Peyer's patch (tissue), 4 donors: ENCODE measurements around the gene GNE. TPM values are rescaled to one million over a fixed set of nuclear protein-coding genes. Genes with fewer than 3 reads are reported as not detected.
A peak's percentile ranks its signal among the peaks of the same experiment; 100 is the strongest.

Experiments
- DNase-seq, 3 donors: peaks; one replicate each; pipeline ENCODE4 v3.0.0-alpha.2; 2017 to 2019
- H3K27ac ChIP-seq, 4 donors: fragments of 200-600 bp; sonication (generic); one replicate each; pipeline ENCODE4 v1.5.1; 2016 to 2019
- H3K27me3 ChIP-seq, 2 donors: fragments of 200-600 bp; sonication (generic); one replicate each; pipeline ENCODE4 v1.5.1; 2019
- H3K36me3 ChIP-seq, 3 donors: fragments of 200-600 bp; sonication (generic); one replicate each; pipeline ENCODE4 v1.5.1; 2016 to 2019
- H3K4me1 ChIP-seq, 4 donors: fragments of 200-600 bp; sonication (generic); one replicate each; pipeline ENCODE4 v1.5.1; 2016 to 2019
- H3K4me3 ChIP-seq, 4 donors: fragments of 200-600 bp; sonication (generic); 1 replicate in 3 of 4; 2 replicates in 1 of 4; pipeline ENCODE4 v1.5.1; 2016 to 2019; ENCODE audit warnings: mild to moderate bottlenecking in 1 of 4
- H3K9me3 ChIP-seq, 4 donors: fragments of 200-600 bp; sonication (generic); one replicate each; pipeline ENCODE4 v1.5.1; 2016 to 2019; ENCODE audit warnings: mild to moderate bottlenecking in 1 of 4
- POLR2A ChIP-seq, 2 donors: fragments of 450-650 bp; IDR thresholded peaks; one replicate each; pipeline ENCODE4 v1.5.1; 2017; ENCODE audit warnings: antibody characterized with exemption in 2 of 2, mild to moderate bottlenecking in 2 of 2, moderate library complexity in 2 of 2
- total RNA-seq, 4 donors: library from RNA; depleted of rRNA; stranded (reverse); fragments of >200 nt; gene quantifications; one replicate each; pipeline ENCODE4 v1.1.0, GENCODE V29; 2016
- TF ChIP-seq, protein P1 (sequence below), 6 experiments: fragments of 450-650 bp in 4 of 6; fragments of 200-600 bp in 2 of 6; sonication (generic) in 1 of 6; IDR thresholded peaks; one replicate each; pipeline ENCODE4 v1.5.1; 2017 to 2019; ENCODE audit warnings: antibody characterized with exemption in 6 of 6, mild to moderate bottlenecking in 3 of 6, moderate library complexity in 1 of 6

The GNE gene
- total RNA-seq, 4 donors from 2014 or later: 18.4 to 47.0 (median 23.5) TPM

DNA sequence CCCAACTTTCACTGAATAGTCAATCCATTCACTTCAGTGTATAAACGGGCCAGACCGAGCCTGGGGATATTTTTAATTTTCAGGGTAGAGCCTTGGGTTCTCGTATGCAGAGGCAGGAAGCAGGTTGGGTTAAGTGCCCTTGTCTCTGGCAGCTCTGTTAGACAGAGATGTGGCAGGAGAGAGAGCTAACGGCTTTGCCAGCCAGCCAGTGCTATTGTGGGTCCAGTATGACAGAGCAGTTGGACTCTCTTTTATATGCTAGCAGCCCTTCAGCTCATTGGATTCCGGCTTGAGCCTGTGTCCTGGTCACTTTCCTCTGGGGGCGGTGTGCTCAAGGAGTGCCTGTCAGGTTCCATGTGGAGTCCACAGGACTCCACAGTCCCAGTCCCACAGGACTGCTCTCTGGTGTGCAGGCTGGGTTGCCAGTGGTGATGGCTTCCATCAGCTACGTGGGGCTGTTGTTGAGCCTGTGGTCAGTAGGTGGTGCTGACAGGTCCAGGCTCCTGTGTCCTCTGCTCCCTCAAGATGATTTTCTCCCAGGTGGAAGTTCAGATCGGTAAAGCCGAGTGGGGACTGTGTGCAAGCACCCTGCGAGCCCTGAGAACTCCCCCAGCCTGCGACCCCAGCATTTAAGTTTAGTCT lies 53.2 kb downstream of the GNE start:
- Histone ChIP-seq H3K4me3 (no peak overlapping the region), H3K27ac (no peak overlapping the region), H3K4me1 (no peaks in the 10 kb centered on the region), H3K36me3 (peaks cover 4 to 99% (median 4%) of the 10 kb centered on the region in 3 donors), H3K27me3 (no peaks in the 10 kb centered on the region), H3K9me3 (no peaks in the 10 kb centered on the region)
- no peak for DNase-seq
- TF ChIP-seq, protein P1, sequence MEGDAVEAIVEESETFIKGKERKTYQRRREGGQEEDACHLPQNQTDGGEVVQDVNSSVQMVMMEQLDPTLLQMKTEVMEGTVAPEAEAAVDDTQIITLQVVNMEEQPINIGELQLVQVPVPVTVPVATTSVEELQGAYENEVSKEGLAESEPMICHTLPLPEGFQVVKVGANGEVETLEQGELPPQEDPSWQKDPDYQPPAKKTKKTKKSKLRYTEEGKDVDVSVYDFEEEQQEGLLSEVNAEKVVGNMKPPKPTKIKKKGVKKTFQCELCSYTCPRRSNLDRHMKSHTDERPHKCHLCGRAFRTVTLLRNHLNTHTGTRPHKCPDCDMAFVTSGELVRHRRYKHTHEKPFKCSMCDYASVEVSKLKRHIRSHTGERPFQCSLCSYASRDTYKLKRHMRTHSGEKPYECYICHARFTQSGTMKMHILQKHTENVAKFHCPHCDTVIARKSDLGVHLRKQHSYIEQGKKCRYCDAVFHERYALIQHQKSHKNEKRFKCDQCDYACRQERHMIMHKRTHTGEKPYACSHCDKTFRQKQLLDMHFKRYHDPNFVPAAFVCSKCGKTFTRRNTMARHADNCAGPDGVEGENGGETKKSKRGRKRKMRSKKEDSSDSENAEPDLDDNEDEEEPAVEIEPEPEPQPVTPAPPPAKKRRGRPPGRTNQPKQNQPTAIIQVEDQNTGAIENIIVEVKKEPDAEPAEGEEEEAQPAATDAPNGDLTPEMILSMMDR (IDR thresholded peaks at IDR 0.05): no peak
- no peak for TF ChIP-seq POLR2A (IDR thresholded peaks at IDR 0.05)

DNA sequence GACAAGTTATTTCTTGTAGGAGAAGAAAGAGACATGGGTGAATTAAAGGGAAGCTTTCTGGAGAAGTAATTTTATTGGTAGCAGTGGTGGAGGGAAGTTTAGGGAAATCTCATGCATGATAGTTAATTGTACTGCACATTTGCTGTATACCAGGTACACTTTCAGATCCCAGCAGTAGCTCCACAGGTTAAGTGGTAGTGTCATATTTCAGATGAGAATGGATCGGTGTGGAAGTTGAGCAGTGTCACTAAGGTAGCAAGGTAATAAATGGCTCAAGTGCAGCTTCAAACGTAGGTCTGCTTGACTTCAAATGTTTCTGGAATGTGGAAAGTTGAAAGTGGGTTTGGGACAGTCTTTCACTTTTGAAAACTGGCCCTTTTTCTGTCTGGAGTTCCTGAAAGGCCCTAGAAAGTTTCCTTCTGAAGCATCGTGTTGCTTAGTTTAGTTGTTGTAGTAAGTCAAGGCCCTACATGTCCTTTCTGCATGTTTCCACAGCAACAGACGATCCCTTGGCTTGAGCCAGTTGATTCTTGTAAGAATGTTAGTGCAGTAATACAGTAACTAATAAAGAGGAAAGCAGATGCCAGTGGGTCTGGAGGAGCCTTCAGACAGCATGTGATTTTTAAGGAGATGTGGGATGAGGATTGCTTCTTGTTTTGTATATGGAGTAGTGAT lies 63.8 kb downstream of the GNE start:
- H3K4me3 ChIP-seq: no peak overlapping the region
- H3K4me1 ChIP-seq: peaks cover 0 to 36% (median 15%) of the 10 kb centered on the region in 4 donors
- no peak for TF ChIP-seq POLR2A (IDR thresholded peaks at IDR 0.05)
- TF ChIP-seq, protein P1 (IDR thresholded peaks at IDR 0.05): no peak
- no peak for DNase-seq
- H3K36me3 ChIP-seq: peaks cover 0 to 27% (median 0%) of the 10 kb centered on the region in 3 donors
- no peaks in the 10 kb centered on the region for H3K27me3 ChIP-seq
- no peaks in the 10 kb centered on the region for H3K9me3 ChIP-seq
- no peak overlapping the region for H3K27ac ChIP-seq

DNA sequence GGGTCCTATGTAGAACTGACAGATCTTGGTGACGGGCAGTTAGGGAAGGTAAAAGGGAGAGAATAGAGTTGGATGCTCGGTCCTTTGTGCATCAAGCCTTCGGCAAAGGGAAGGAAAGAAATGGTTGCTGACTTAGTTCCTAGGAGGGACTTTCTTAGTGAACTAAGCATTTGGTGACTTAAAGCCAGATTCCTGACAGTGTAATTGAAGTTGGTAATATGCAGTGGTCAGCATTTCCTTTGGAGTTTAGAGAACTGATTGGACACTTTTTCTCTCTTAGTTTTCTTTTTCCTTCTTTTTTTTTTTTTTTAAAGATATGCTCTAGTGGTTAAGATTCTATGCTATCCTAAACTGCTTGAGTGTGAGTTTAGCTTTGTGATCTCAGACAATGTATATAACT lies 65.2 kb downstream of the GNE start:
- Histone ChIP-seq H3K27me3 (no peaks in the 10 kb centered on the region), H3K4me1 (peaks cover 0 to 36% (median 15%) of the 10 kb centered on the region in 4 donors), H3K36me3 (peaks cover 0 to 14% (median 0%) of the 10 kb centered on the region in 3 donors), H3K4me3 (peak overlapping the region in 2 of 4 donors; percentile 4 to 74), H3K9me3 (no peaks in the 10 kb centered on the region), H3K27ac (no peak overlapping the region)
- TF ChIP-seq, protein P1 (IDR thresholded peaks at IDR 0.05): no peak
- no peak for TF ChIP-seq POLR2A (IDR thresholded peaks at IDR 0.05)
- DNase-seq: no peak

DNA sequence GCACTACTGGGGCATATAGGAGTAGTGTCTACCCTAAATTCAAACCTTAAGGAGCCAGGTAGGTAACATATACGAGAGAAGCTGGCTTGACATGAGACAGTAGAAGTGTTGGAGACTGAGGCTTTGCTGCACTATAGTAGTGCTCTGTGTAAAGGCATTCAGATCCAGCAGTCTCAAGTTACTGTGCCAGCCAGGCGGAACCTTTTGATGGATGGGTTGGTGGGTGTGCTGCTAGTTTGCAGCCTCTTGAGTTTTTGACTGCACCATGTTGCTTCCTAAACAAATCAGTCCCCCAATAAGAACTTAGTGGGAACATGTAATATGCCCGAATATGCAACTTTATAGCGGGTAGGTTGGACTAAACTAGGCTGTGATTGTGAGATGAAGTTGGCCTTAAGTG lies 66.1 kb downstream of the GNE start:
- H3K4me3 ChIP-seq: peak overlapping the region; percentile 74 to 99 (median 87)
- TF ChIP-seq, protein P1 (IDR thresholded peaks at IDR 0.05): no peak
- TF ChIP-seq POLR2A (IDR thresholded peaks at IDR 0.05): no peak
- no peaks in the 10 kb centered on the region for H3K27me3 ChIP-seq
- no peak overlapping the region for H3K27ac ChIP-seq
- H3K36me3 ChIP-seq: peaks cover 0 to 5% (median 0%) of the 10 kb centered on the region in 3 donors
- peaks cover 0 to 36% (median 15%) of the 10 kb centered on the region in 4 donors for H3K4me1 ChIP-seq
- H3K9me3 ChIP-seq: no peaks in the 10 kb centered on the region
- no peak for DNase-seq

DNA sequence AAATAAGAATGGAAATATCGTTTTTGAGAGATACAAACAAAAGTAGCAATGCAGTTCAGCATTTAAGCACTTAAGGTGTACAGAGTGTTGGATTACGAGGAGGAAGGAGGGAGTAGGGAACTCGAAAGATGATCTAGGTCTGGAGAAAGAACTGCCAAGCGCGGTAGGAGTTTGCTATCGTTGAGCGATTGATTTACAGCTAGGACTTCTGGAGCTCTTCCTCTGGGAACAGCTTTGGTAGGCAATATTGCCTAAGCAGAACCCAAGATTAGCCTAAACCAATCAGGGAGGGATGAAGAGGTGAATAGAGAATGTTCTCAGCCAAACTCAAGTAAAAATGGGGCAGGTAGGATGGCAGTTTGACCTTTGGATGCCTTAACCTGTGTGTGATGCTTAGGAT lies 66.6 kb downstream of the GNE start:
- Histone ChIP-seq H3K27ac (peak overlapping the region; percentile 87 to 95 (median 90)), H3K27me3 (no peaks in the 10 kb centered on the region), H3K9me3 (no peaks in the 10 kb centered on the region), H3K4me1 (peaks cover 0 to 36% (median 15%) of the 10 kb centered on the region in 4 donors), H3K36me3 (peaks cover 0 to 4% (median 0%) of the 10 kb centered on the region in 3 donors), H3K4me3 (peak overlapping the region; percentile 74 to 99 (median 87))
- DNase-seq: no peak
- TF ChIP-seq POLR2A (IDR thresholded peaks at IDR 0.05): no peak
- TF ChIP-seq, protein P1 (IDR thresholded peaks at IDR 0.05): no peak
